NCI-H1417 (cell line): ENCODE data around the gene VPS11.
"Not testable (repeated sequence)": the region's sequence is repeated elsewhere in the genome, so short reads cannot be mapped to it uniquely, and the experiment has no call there.

ENCODE experiments used
- DNase-seq, 3 experiments: peaks; one replicate each; lab custom pipeline; 2025; lab: John Stamatoyannopoulos, UW

The VPS11 gene

GRCh38 chr11:119038884-119039283 lies 28.7 kb upstream of the VPS11 start:
- no peak for DNase-seq

GRCh38 chr11:119039471-119039870 lies 28.1 kb upstream of the VPS11 start:
- not testable (repeated sequence) for DNase-seq

GRCh38 chr11:119041821-119042514 lies 25.6 kb upstream of the VPS11 start:
- no peak for DNase-seq

- no peak for DNase-seq
These were observed 24.7 kb upstream of the VPS11 start for GRCh38 chr11:119042927-119043326.

- DNase-seq = no peak
These were observed 22.9 kb upstream of the VPS11 start for GRCh38 chr11:119044708-119045107.

GRCh38 chr11:119046489-119046888 lies 21.1 kb upstream of the VPS11 start:
- DNase-seq = no peak

GRCh38 chr11:119047205-119047604 lies 20.4 kb upstream of the VPS11 start:
- no peak for DNase-seq

- no peak for DNase-seq
These were observed 19.0 kb upstream of the VPS11 start for GRCh38 chr11:119048644-119049043.

- DNase-seq = no peak
These were observed 18.5 kb upstream of the VPS11 start for GRCh38 chr11:119049081-119049480.

- DNase-seq = no peak
These were observed 16.0 kb upstream of the VPS11 start for GRCh38 chr11:119051440-119052162.

GRCh38 chr11:119052163-119052814 lies 15.3 kb upstream of the VPS11 start:
- DNase-seq = no peak

- no peak for DNase-seq
These were observed 13.2 kb upstream of the VPS11 start for GRCh38 chr11:119054418-119054817.

- peak in 2 of 3 experiments; percentile 52 to 61 for DNase-seq
These were observed 11.7 kb upstream of the VPS11 start for GRCh38 chr11:119055901-119056300.

- DNase-seq = peak; percentile 20 to 83 (median 82)
These were observed 11.1 kb upstream of the VPS11 start for GRCh38 chr11:119056421-119056999.

- DNase-seq = peak; percentile 96 to 99 (median 99)
These were observed 10.4 kb upstream of the VPS11 start, which contains the start of gene HYOU1 for GRCh38 chr11:119057000-119057769. TSS of gene HYOU1 (minus strand) at chr11:119057205. CDS start at chr11:119056160, 1,045 bp downstream.

GRCh38 chr11:119059128-119059527 lies 8.5 kb upstream of the VPS11 start:
- DNase-seq = not testable (repeated sequence)

- DNase-seq = no peak
These were observed 6.4 kb upstream of the VPS11 start for GRCh38 chr11:119061256-119061655.

GRCh38 chr11:119062779-119063178 lies 4.8 kb upstream of the VPS11 start:
- no peak for DNase-seq

GRCh38 chr11:119065369-119065768 lies 2.2 kb upstream of the VPS11 start:
- DNase-seq = peak in 1 of 3 experiments; percentile 39

- no peak for DNase-seq
These were observed 10.2 kb downstream of the VPS11 start for GRCh38 chr11:119077839-119078238.

GRCh38 chr11:119078675-119079420 lies 11.2 kb downstream of the VPS11 start:
- no peak for DNase-seq
